MCF 10A (cell line): ENCODE data around the gene ZWILCH. TPM values are rescaled to one million over a fixed set of nuclear protein-coding genes. Genes with fewer than 3 reads are reported as not detected.
"Not testable (repeated sequence)": the region's sequence is repeated elsewhere in the genome, so short reads cannot be mapped to it uniquely, and the experiment has no call there.

Experiments used
- BruUV-seq: library from RNA; stranded (reverse); fragments of 400-500 nt; replicated peaks from 2 replicates; lab custom pipeline; 2021; lab: Mats Ljungman, UMichigan
- CTCF ChIA-PET: fragments of 300-600 bp; sonication (Branson Sonifier 250); formaldehyde crosslinking; extraction: SDS; loops from one replicate; lab custom pipeline; 2021; ENCODE audit warnings: antibody characterized with exemption, inconsistent platforms; lab: Yijun Ruan, JAX
- POLR2A ChIA-PET: fragments of 300-600, 350-650 bp; sonication (Branson Sonifier 250); formaldehyde crosslinking; extraction: SDS; loops from one replicate; lab custom pipeline; 2020; ENCODE audit warnings: antibody characterized with exemption, inconsistent platforms; lab: Yijun Ruan, JAX
- DNase-seq: peaks from one replicate; pipeline ENCODE4 v3.0.0-alpha.2; 2018; ENCODE audit not compliant: unreplicated experiment
- H3K27ac Mint-ChIP-seq: one replicate; pipeline ENCODE4 v1.8.0; 2022; ENCODE audit warnings: mild to moderate bottlenecking, low read depth, mixed read lengths; ENCODE audit not compliant: unreplicated experiment
- H3K27me3 Mint-ChIP-seq: one replicate; pipeline ENCODE4 v1.8.0; 2022; ENCODE audit warnings: mixed read lengths; ENCODE audit not compliant: insufficient read depth, unreplicated experiment
- H3K36me3 Mint-ChIP-seq: one replicate; pipeline ENCODE4 v1.8.0; 2022; ENCODE audit warnings: mild to moderate bottlenecking, moderate library complexity, mixed read lengths; ENCODE audit not compliant: insufficient read depth, unreplicated experiment
- H3K4me1 Mint-ChIP-seq: one replicate; pipeline ENCODE4 v1.8.0; 2022; ENCODE audit warnings: mixed read lengths; ENCODE audit not compliant: insufficient read depth, unreplicated experiment
- H3K4me3 Mint-ChIP-seq: one replicate; pipeline ENCODE4 v1.8.0; 2022; ENCODE audit warnings: mild to moderate bottlenecking, moderate library complexity, mixed read lengths; ENCODE audit not compliant: unreplicated experiment
- H3K9me3 Mint-ChIP-seq: one replicate; pipeline ENCODE4 v1.8.0; 2022; ENCODE audit warnings: mixed read lengths; ENCODE audit not compliant: unreplicated experiment
- intact Hi-C: fragments of 100-400 bp; cut with micrococcal nuclease; formaldehyde crosslinking; loops from 2 replicates; pipeline ENCODE4 v1.14.1; 2022
- total RNA-seq: library from RNA; stranded (reverse); gene quantifications from 2 replicates; pipeline ENCODE4 v1.2.3, GENCODE V29; 2022
- TF ChIP-seq, protein P1 (sequence below): fragments of 200-600 bp; IDR thresholded peaks from one replicate; pipeline ENCODE4 v1.8.0; 2022; ENCODE audit warnings: antibody characterized with exemption, mild to moderate bottlenecking; ENCODE audit not compliant: unreplicated experiment

Gene ZWILCH
- total RNA-seq, 1 experiment from 2014 or later, result 27.4 TPM

DNA sequence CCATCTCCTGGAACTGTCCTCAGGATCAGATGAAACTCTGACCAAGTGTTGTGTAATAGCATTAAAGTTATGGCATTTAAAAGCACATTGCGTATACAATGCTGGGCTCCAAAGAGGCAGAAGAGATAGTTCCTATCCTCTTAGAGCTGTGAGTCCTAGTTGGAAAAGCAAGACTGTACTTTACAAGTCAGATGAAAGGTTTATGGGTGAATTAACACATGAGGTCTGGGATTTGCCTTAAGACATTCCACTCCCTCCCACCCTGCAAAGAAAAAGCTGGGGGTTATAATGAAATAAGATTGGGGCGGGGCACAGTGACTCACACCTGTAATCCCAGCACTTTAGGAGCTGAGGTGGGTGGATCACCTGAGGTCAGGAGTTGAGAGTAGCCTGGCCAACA is 43.2 kb upstream of the ZWILCH start:
- ChIA-PET CTCF (interaction anchor here (1.7 kb wide), 1 partner anchor 36 kb away, joined by 7 read pairs; the partner anchor contains the start of gene SNAPC5), POLR2A (interaction anchor here (0.6 to 5.3 kb wide), 6 partner anchors 9 to 93 kb away, joined by 3 to 34 read pairs (median 4); partner anchors contain the start of genes MAP2K1, RPL4 and ZWILCH)
- Mint-ChIP-seq H3K27ac (peak overlapping the region; percentile 84), H3K36me3 (peaks cover 35% of the 10 kb centered on the region), H3K4me3 (no peak overlapping the region), H3K27me3 (no peaks in the 10 kb centered on the region), H3K9me3 (no peaks in the 10 kb centered on the region), H3K4me1 (peaks cover 25% of the 10 kb centered on the region)
- TF ChIP-seq, protein P1, sequence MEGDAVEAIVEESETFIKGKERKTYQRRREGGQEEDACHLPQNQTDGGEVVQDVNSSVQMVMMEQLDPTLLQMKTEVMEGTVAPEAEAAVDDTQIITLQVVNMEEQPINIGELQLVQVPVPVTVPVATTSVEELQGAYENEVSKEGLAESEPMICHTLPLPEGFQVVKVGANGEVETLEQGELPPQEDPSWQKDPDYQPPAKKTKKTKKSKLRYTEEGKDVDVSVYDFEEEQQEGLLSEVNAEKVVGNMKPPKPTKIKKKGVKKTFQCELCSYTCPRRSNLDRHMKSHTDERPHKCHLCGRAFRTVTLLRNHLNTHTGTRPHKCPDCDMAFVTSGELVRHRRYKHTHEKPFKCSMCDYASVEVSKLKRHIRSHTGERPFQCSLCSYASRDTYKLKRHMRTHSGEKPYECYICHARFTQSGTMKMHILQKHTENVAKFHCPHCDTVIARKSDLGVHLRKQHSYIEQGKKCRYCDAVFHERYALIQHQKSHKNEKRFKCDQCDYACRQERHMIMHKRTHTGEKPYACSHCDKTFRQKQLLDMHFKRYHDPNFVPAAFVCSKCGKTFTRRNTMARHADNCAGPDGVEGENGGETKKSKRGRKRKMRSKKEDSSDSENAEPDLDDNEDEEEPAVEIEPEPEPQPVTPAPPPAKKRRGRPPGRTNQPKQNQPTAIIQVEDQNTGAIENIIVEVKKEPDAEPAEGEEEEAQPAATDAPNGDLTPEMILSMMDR, result no peak
- intact Hi-C loops, result no loop called here
- DNase-seq, result peak; percentile 81
- no TSS peak for BruUV-seq

DNA sequence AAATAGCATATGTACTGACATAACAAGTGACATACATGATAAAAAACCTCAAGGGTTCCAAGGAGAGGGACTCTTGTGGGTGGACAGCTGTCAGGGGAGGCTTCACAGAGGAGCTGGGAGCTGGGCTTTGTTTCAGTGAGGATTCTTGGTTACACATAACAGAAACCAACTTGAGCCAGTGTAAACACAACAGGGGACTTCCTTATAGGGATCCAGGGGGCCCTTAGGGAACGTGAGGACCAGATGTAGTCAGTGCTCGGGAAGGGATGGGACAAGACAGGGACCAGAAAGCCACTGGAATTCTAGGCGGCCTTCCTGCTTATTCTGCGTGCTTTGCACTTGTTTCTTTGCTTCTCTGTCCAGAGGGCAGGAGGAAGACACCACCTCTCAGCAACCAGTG is 42.5 kb upstream of the ZWILCH start:
- no TSS peak for BruUV-seq
- POLR2A ChIA-PET, result interaction anchor here (0.6 to 5.3 kb wide), 4 partner anchors 41 to 93 kb away, joined by 3 to 34 read pairs (median 7); partner anchors contain the start of genes MAP2K1, RPL4 and ZWILCH
- no peak overlapping the region for H3K4me3 Mint-ChIP-seq
- no peaks in the 10 kb centered on the region for H3K9me3 Mint-ChIP-seq
- no peak for DNase-seq
- intact Hi-C loops, result no loop called here
- peaks cover 25% of the 10 kb centered on the region for H3K4me1 Mint-ChIP-seq
- H3K36me3 Mint-ChIP-seq, result peaks cover 35% of the 10 kb centered on the region
- CTCF ChIA-PET, result interaction anchor here (1.7 kb wide), 1 partner anchor 35 kb away, joined by 7 read pairs; the partner anchor contains the start of gene SNAPC5
- TF ChIP-seq, protein P1, result no peak
- no peak overlapping the region for H3K27ac Mint-ChIP-seq
- H3K27me3 Mint-ChIP-seq, result no peaks in the 10 kb centered on the region

GRCh38 chr15:66465294-66465693 is 39.8 kb upstream of the ZWILCH start:
- BruUV-seq, POLR2A ChIA-PET, H3K27ac Mint-ChIP-seq, intact Hi-C loops, CTCF ChIA-PET, H3K9me3 Mint-ChIP-seq, H3K27me3 Mint-ChIP-seq, DNase-seq, H3K4me3 Mint-ChIP-seq: not testable (repeated sequence)
- H3K36me3 Mint-ChIP-seq, result peaks cover 47% of the 10 kb centered on the region
- H3K4me1 Mint-ChIP-seq, result peaks cover 17% of the 10 kb centered on the region

GRCh38 chr15:66467162-66468040 is 37.7 kb upstream of the ZWILCH start:
- CTCF ChIA-PET, result interaction anchor here (0.8 to 1.6 kb wide), 2 partner anchors 30 to 81 kb away, joined by 3 to 5 read pairs; partner anchors contain the start of genes MAP2K1 and SNAPC5
- H3K27me3 Mint-ChIP-seq, DNase-seq, H3K4me1 Mint-ChIP-seq, H3K9me3 Mint-ChIP-seq, intact Hi-C loops, H3K27ac Mint-ChIP-seq, H3K4me3 Mint-ChIP-seq, BruUV-seq: not testable (repeated sequence)
- POLR2A ChIA-PET, result interaction anchor here (0.8 to 2.0 kb wide), 3 partner anchors 13 to 323 kb away, joined by 3 to 5 read pairs (median 4); no protein-coding TSS in a partner anchor
- H3K36me3 Mint-ChIP-seq, result peaks cover 43% of the 10 kb centered on the region

DNA sequence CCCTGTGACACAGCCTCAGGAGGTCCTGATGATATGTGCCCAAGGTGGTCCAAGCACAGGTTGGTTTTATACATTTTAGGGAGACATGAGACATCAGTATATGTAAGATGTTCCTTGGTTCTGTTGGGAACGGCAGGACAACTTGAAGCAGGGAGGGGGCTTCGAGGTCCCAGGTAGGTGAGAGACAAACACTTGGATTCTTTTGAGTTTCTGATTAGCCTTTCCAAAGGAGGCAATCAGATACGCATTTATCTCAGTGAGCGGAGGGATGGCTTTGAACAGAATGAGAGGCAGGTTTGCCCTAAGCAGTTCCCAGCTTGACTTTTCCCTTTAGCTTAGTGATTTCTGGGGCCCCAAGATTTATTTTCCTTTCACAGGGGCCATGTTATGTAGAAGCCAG is 34.3 kb upstream of the ZWILCH start:
- ChIA-PET POLR2A (interaction anchor here (1.3 to 1.7 kb wide), 2 partner anchors 34 to 84 kb away, joined by 3 to 4 read pairs; partner anchors contain the start of genes MAP2K1 and ZWILCH), CTCF (interaction anchor here (0.6 to 2.3 kb wide), 3 partner anchors 27 to 468 kb away, joined by 3 to 17 read pairs (median 5); partner anchors contain the start of gene SNAPC5)
- H3K4me1 Mint-ChIP-seq, H3K27me3 Mint-ChIP-seq, BruUV-seq, H3K4me3 Mint-ChIP-seq, H3K9me3 Mint-ChIP-seq, DNase-seq, H3K27ac Mint-ChIP-seq, intact Hi-C loops: not testable (repeated sequence)
- peaks cover 24% of the 10 kb centered on the region for H3K36me3 Mint-ChIP-seq
